ENCODE results near the gene UCMA.

UCMA gene

DNA sequence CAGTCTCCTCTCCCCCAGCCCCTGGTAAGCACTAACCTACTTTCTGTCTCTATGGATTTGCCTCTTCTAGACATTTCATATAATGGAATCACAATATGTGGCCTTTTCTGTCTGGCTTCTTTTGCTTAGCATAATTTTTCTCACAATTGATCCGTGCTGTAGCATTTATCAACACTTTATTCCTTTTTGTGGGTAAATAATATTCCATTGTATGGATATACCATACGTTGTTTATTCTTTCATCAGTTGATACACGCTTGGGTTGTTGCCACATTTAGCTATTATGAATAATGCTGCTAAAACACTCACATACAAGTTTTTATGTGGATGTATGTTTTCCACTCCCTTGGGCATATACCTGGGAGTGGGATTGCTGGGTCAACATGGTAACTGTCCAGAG is 47.0 kb downstream of the UCMA start:
- no peak for DNase-seq (ENCODE audit: low read depth)

DNA sequence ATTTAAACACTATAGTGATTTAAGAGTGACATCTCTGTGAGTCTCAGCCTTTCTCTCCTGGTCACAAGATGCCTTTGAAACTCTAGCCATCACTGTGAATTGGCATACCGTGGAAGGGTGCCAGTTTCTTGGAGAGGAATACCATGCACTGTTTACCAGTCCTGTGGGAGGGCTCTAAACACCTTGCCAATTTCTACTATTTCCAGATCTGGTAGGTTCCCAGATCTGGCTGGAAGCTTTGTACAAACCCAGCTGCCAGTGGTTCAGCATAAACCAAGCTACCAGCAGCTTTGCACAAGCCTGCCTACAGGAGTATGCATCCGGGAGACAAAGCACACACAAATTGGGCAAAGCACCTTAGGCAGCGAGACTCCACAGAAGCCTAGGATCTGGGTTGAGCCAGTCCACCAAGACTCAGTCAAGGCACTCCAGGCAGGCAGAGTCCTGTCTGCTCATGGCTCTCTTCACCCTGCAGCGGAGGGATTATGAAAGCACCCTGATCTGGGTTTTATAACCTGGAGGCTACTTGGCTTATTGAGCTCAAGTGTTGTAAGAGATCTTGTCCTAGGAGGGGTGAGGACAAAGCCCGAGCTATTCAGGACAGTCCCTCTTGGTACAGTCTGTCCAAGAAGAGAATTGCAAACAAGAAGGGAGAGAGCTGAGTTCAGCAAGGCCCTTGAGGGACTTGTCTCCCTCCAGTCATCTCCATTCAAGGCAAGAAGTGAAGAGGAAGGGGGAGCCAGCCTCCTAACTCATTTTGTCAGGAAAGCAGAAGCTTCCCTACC is 49.3 kb downstream of the UCMA start:
- no peak for DNase-seq (ENCODE audit: low read depth)

DNA sequence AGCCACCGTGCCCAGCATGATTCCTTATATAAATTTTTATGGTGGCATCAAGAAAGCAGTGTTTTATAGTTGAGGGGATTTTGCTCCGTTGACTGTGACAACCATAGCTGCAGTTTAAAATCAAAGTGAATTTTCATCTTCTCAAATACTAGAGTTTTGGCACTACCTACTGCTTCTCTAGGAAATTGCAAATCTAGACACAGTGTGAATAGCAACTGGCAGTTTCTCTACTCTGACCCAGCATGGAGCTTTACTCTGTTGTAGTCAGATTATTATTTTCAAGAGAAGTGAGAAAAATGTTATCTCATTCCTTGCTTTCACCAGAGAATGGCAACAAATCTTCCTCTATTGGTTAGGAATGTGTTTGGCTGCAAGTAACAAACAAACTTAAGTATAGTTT is 49.9 kb downstream of the UCMA start:
- no peak for DNase-seq (ENCODE audit: low read depth)

DNA sequence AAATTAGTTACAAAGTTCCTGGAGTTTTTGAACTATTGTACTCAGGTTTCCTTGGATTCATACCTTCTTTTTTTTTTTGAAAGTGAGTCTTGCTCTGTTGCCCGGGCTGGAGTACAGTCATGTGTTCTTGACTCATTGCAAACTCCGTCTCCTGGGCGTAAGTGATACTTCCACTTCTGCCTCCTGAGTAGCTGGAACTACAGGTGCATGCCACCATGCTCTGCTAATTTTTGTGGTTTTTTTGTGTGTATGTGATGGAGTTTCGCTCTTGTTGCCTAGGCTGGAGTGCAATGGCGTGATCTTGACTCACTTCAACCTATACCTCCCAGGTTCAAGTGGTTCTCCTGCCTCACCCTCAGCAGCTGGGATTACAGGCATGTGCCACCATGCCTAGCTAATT is 50.5 kb downstream of the UCMA start:
- no peak for DNase-seq (ENCODE audit: low read depth)

DNA sequence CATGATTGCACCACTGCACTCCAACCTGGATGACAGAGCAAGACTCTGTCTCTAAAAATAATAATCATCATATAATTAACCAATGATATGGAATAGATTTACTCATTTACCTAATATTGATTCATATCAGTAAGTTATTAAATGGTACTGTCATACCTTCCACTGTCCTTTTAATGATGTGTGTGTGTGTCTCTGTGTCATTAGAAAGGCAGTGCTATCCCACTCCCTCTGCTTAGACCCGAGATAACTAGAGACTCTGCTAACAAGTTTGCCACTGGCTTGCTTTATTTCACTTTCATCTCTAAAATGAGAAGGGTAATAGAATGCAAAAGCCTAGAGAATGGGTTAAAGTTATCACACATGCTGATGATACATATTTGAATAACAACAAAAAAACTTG is 51.8 kb downstream of the UCMA start:
- no peak for DNase-seq (ENCODE audit: low read depth)

DNA sequence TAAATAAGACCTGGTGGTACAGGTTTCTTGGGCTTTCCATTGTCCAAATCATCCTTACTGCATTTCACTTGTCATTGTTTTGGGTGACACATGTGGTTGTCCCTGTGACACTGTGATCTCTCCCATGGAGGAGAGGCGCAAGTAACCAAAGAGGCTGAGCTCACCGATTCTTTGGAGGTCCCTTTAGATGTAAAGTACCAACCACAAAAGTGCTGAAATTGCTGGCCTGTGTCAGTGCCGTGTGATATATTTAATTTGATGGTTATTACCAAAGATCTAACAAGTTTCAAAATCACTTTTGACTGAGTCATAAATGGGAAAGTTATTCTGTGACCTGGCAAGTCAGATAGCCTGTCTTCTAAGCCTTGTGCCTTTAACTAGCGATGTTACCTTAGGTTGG is 53.4 kb downstream of the UCMA start:
- no peak for DNase-seq (ENCODE audit: low read depth)

DNA sequence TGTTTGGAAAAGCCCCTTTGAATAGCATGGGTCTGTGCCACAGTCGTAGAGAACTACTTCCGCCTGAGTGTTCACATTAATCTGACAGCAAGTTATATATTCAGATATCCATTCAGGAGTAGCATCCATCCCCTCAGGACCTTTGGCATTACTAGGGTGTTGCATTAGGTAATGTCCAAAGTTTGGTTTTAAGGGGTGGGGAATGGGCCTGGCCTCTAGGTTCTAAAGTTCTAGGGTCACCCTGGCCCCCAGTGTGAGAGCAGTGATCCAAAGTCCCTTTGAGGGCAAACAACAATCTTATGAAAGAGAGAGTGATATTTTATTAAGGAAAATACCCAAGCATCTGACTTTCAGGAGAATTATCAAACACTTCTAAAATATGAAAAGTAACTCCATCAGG is 60.6 kb downstream of the UCMA start:
- no peak for DNase-seq (ENCODE audit: low read depth)
